GM19372 (cell line): Measurements from ENCODE around the gene PPP1R1A.

Experiments
- ATAC-seq: cut with Tn5 transposase; IDR thresholded peaks from one replicate; pipeline ENCODE4 v1.9.1; 2021; ENCODE audit warnings: mild to moderate bottlenecking, low read depth, moderate library complexity; ENCODE audit not compliant: unreplicated experiment

The PPP1R1A gene

DNA sequence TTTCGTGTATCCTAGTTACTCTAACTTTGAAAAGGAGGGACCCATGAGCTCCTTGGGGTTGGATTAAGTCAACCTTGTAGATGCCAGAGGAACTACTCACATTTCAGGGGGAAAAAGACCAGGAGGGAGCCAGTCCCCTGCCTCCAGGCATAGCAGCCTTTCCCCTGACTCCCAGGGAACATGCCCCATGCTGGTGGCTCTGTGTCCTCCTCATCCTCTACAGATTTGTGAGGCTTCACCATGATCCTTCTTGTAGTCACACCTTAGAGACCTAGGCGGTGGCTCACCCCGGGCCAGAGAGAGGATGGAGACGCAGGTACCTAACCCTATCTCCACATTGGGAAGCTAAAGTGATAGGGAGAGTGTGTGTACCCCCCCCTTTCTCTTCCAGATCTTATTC lies 16.0 kb upstream of the PPP1R1A start:
- ATAC-seq, result no peak

DNA sequence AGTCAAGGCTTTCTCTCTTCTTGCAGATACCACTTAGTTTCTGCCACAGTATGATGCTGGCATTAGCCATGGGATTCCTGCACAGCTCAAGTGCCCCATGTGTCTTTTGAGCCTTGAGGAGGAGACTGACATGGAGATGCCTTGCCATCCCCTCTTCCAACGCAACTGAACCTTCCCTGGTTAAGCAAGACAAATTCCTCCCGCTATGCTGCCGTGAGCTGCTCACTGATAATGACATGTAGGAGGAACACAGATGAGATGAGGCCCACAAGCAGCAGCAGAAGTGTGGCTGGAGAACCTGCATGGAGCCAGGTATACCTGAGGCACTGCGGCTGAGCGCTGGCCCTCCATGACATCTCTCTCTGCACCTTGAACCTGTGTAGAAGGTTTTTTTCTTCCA lies 15.4 kb upstream of the PPP1R1A start:
- ATAC-seq, result no peak

DNA sequence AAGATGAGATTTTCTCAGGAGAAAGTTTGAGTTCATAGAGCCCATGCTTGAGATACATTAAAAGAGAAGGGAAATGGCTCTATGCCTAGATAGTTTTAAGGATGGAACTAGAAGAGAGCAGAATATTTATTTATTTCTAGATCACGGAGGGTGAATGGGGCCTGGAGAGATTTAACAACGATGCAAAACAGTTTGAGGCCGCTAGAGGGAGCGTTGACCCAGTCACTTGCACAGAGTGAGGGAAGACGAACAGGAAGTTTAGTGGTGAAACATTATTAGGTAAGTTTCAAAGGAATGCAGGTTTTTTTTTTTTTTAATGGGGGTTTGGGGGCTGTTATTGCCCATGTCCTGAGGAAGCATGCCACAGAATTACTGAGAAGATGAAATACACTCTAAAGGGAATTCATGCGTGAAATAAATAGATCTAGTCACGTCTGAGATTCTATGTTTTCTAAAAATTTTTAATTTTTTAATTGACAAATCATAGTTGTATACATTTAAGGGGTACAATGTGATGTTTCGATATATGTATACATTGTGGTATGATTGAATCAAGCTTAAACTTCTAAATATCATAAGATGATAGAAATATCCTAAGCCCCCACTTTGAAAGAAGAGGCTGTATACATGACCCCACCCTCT lies 14.8 kb upstream of the PPP1R1A start:
- ATAC-seq, result peak; percentile 85

DNA sequence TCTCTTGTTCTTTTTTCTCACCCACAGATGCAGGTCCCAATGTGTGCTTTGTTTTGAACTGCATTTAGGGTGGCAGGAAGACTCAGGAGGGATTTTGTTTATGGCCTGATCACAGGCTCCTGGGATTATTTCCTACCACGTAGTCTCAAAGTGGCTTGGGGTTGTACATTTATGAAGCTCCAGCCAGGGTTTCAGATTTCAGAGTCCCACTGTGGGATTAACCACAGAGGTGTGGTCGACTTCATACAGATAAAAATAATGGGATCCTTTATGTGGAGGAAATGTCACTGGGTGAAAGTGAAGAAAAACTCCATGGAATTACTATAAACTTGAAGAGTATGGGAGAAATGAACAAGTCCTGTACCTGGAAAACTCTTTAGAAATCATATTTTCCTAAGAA lies 14.2 kb upstream of the PPP1R1A start:
- no peak for ATAC-seq

GRCh38 chr12:54601841-54602240 lies 13.4 kb upstream of the PPP1R1A start:
- no peak for ATAC-seq

DNA sequence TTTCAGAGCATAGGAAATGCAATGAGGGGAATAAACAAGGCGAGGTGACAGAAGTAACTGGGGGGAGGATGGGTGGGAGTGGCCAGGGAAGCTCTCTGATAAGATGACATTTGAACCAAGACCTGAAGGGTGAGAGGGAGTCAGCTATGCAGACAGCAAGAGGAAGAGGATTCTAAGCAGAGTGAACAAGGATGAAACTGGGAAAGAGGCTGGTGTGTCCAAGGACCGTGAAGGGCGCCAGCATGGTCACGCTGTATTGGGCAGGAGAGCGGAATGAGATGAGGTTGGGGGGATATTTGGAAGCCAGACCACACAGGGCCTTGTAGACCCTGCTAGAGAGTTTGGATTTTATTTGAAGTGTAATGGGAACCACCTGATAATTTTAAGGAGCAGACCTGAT lies 10.5 kb upstream of the PPP1R1A start:
- ATAC-seq, result no peak

- ATAC-seq, result no peak
Measured at GRCh38 chr12:54596526-54596946, 8.1 kb upstream of the PPP1R1A start.

GRCh38 chr12:54595471-54595870 lies 7.0 kb upstream of the PPP1R1A start:
- no peak for ATAC-seq

DNA sequence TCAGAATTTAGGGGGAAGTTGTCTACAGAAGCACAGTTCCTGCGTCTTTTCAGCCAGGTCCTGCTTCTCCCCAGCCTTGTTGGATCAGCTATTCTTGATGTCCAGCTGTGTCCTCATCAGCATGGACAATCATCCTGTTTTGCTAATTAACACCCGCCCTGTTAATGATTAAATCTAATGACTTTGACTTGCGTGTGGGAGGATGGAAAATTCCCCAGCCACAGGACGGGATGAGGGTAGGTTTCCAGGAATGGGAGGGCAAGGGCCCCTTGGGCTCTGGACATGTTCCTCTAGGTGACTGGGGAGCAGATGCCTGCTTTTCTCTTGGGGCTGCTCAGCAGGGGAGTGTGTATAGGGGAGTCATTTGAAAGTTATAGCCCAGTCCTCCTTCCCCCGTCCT lies 5.3 kb upstream of the PPP1R1A start:
- ATAC-seq, result no peak

DNA sequence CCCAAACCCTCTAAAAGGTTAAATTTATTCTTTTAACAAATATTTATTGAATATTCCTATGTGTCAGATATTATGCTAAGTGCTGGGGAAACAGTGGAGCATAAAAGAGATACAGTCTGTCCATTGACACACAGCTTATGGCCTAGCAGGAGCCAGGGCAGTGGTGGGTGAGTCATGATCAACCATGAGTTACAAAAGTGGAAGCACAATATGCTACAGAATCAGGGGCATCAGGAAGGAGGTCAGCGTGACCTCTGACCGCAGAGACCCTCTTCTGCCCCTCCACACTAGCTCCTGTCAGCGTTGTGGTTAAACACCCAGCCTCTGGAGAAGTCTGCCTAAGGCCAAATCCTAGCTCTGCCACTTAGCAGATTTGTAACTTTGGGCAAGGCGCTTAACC lies 4.7 kb upstream of the PPP1R1A start:
- no peak for ATAC-seq

DNA sequence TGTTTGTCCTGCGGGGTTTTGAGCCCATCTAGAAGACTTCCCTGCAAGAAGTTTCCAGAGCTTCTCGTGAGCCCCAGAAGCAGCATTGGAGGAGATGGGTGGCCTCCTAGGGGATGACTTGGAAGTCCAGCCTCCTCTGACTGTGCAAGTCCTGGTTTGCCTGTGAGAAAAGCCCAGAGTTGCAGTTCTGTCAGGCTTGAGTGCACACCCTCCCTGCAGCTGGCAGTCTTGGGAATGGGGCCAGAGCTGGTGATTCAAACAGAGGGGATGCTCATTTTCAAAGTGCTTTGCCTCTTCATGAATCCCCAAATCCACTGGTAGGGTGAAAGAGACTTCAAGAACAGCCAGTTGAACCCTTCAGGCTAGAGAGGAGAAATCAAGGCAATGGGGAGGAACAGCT lies 3.9 kb upstream of the PPP1R1A start:
- no peak for ATAC-seq

DNA sequence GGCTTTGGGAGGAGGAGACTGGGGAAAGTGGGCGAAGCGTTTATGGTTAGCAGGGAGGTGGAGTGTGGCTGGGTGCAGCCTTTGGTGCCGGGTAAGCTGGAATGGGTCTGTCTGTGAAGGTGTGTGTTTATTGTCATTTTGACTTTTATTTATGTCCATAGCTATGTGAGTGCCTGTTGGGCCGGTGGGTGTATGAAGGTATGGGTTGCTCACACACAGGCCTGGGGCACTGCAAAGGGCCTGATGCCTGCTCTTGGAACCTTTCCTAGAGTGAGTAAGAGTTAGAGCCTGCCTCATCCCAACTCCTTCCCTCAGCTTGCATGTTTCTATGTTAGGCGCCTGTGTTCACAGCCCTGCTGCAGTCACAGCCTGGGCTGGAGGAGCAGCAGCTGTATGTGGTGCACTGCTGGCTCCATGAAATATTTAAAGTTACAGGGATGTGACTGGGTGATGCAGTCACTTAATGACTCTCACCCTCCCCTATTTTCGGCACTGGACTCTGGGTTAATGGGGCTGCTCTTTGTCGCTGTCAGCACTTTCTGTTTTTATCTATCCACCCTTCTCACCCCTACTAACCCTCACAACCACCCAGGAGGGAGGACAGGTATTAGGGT lies 2.6 kb upstream of the PPP1R1A start:
- ATAC-seq, result no peak

DNA sequence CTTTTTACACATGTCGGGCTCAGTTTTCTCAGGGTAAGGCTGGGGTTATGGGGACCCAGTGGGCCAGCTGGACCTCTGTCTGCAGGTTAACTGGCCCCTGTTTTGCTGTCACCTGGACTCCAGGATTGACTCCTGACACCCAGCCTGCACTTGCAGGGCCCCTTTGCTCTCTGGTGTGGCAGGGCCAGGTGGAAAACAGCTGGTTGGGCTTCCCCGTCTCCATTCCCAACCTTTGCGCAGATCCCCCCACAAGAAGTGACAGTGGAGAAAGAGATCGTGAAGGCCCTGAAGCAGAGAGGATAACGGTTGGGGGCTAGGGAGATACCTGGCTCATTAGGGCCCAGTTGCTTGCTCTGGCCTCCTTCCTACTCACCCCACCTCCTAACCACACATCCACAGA lies 1.5 kb upstream of the PPP1R1A start:
- ATAC-seq, result no peak

GRCh38 chr12:54588890-54589267 lies 420 bp upstream of the PPP1R1A start:
- ATAC-seq, result no peak

- no peak for ATAC-seq
Measured at GRCh38 chr12:54587315-54587873, 1.1 kb downstream of the PPP1R1A start.

DNA sequence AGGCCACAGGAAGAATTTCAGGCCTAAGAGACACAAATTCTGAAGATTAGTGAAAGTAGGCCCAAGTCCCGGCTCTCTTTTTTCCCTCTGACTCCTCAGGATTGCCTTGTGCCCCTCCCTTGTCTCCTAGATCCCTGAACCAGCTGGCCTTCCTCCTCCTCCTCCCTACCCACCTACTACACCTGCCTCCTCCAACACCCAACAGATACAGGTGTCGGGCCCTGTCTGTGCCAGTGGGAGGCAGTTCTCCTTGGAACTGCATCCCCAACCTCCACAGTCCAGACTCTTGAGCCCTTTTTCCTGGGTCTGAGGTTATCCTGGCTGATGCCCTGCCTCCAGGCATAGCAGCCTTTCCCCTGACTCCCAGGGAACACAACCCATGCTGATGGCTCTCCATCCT lies 1.8 kb downstream of the PPP1R1A start:
- ATAC-seq, result no peak

DNA sequence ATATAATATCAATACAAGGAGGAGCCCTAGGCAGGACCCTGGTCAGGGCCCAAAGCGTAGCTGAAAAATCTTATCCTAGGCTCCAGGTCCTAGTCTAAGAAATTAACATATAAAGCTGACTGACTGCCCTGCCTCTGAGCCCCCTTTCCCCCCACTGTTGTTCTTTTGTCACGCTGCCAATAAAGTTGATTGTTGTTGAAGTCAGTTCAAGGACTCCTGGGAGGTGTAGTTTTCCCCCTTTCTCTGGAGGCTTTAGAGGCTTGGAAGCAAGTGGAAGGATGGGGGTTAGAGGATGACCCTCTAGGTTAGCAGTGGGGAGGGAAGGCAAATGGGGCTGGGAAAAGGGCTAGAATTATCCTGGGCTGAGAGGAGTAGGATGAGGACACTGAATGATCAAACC lies 3.2 kb downstream of the PPP1R1A start:
- ATAC-seq, result no peak

GRCh38 chr12:54584128-54584527 lies 4.3 kb downstream of the PPP1R1A start:
- ATAC-seq, result no peak

DNA sequence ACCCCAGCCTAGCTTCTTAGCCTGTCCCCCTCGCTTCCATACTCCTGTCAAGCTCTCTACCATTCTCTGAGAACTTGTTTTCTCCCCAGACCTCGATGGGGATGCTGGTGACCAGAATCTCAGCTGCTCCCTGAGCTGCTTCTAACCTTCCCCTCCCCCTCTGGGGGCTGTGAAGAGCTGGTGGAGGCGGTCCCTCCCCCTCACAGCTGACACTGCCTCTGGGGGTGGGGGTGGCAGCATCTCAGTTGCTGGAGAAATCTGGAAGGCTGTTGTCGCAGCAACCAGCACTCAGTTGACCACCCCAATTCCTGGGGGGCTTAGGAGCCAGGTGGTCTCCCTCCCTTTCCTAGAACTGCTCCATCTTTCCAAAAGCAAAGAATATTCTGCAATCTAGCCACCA lies 4.7 kb downstream of the PPP1R1A start:
- no peak for ATAC-seq

DNA sequence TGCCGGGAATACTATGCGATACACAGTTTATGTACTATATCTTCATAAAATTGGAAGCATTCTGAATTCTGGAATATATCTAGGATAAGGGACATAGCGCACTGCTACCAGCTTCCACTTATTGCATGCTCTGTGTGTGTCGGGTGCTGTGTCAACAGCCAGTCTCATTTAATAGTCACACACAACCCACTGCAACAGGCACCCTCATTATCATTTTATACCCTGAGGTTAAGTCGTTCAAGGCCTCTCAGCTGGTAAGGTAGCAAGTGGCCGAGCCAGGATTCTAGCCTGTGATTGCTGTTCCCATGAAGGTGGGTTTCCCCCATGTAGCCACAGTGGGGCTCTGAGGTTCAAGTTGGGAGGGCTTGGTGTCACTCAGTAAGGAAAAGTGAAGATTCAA lies 7.0 kb downstream of the PPP1R1A start:
- ATAC-seq, result no peak

DNA sequence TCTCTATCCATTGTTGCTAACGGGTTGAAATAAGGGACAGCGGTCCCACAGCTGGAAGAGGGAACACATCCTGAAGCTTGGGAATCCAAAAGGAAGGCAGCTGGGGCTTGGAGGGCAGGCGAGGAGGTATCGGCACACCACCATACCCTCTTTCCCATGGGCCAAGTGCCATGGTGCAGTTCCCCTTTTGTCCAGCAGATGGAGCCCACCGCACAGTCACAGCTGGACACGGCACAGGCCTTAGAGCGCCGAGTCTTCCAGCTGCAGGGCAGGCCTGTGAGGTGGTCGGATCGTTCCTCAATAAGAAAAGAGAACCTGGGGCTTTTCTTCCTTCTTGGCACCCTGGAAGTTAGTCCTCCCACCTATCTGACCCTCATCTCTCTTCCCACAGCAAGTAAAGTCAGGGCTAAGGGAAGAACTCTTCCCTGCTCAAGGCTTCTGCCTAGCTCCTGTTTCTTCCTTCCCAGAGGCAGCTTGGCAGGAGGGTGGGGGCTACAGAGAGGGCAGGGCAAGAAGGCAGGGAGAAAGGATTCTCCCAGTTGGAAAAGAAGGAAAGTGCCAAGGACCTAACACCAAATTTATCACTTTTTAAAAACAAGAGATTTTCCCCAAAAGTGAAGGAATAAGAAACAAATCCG lies 8.6 kb downstream of the PPP1R1A start:
- peak; percentile 90 for ATAC-seq

DNA sequence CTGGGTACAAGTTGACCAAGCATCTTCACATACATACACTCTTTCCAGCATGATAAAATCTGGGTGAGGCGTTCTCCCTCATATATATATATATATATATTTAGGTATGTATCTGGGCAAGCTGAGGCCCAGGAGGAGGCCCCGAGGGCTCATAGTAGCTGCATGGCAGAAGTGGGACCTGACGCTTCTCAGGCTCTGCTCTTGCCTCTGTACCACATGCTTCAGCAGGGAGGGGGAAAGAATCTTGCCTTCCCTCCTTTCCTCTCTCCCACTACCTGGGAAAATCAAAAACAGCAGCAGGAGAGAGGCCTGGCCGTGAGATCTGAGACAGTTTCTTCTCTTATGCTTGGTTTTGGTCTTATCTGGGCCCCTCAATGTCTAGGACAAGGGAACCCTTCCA lies 9.2 kb downstream of the PPP1R1A start:
- no peak for ATAC-seq
